Endothelial cell of umbilical vein (primary cell): ENCODE data around the gene NTN4.

Experiments
- EZH2 ChIP-seq: IDR thresholded peaks from 2 replicates; pipeline ENCODE4 v1.6.1; 2012; ENCODE audit warnings: borderline replicate concordance, low read depth, mild to moderate bottlenecking, moderate library complexity, low read length, inconsistent platforms; ENCODE audit not compliant: severe bottlenecking
- FOS ChIP-seq: IDR thresholded peaks from 2 replicates; pipeline ENCODE4 v1.6.1; 2011; ENCODE audit warnings: mild to moderate bottlenecking, low read length, moderate library complexity, borderline replicate concordance; ENCODE audit not compliant: insufficient read depth
- GATA2 ChIP-seq: IDR thresholded peaks from 2 replicates; pipeline ENCODE4 v1.7.0; 2011; ENCODE audit warnings: low read depth, mild to moderate bottlenecking, moderate library complexity, mixed read lengths, low read length; ENCODE audit not compliant: insufficient read length, insufficient read depth
- JUN ChIP-seq: IDR thresholded peaks from 2 replicates; pipeline ENCODE4 v1.6.1; 2011; ENCODE audit warnings: borderline replicate concordance, low read depth; ENCODE audit not compliant: insufficient read length, insufficient read depth
- POLR2A ChIP-seq: IDR thresholded peaks from 2 replicates; pipeline ENCODE4 v1.6.1; 2012; ENCODE audit warnings: low read depth, mild to moderate bottlenecking, control low read depth, low read length
- POLR2AphosphoS5 ChIP-seq: IDR thresholded peaks from 2 replicates; pipeline ENCODE4 v1.6.1; 2012; ENCODE audit warnings: low read depth, mild to moderate bottlenecking, control low read depth, low read length, moderate library complexity; ENCODE audit not compliant: insufficient read depth
- TF ChIP-seq, protein P1 (sequence below), 2 donors: IDR thresholded peaks; 1 replicate in 1 of 2; 2 replicates in 1 of 2; pipeline ENCODE4 v1.5.1; 2011; ENCODE audit warnings: low read length in 2 of 2, mild to moderate bottlenecking in 2 of 2, moderate library complexity in 2 of 2, control low read depth in 1 of 2, inconsistent platforms in 1 of 2, low read depth in 1 of 2; ENCODE audit not compliant: insufficient read depth in 1 of 2; ENCODE audit errors: extremely low read depth in 1 of 2
- TF ChIP-seq, protein P2 (sequence below): IDR thresholded peaks from 2 replicates; pipeline ENCODE4 v1.6.1; 2011; ENCODE audit not compliant: insufficient read depth, insufficient read length

DNA sequence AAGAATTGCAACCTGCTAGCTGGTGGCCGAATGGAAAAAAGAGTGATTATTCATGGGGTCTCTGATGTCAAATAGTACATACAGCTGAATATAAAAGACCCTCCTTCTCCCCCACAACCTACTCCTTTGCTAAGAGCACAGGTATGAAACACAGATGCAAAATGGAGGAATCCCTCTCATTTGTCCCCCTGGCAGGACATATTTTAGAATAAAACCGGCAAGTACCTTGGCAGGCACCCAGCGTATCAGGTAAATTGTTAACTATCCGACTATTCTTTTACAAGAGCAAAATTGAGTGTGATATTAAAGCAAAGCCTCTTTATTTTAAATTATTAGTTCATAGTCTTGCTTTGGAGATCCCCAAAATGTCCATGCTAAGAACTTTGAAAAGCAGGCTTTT is 165.6 kb downstream of the NTN4 start:
- TF ChIP-seq, protein P1, sequence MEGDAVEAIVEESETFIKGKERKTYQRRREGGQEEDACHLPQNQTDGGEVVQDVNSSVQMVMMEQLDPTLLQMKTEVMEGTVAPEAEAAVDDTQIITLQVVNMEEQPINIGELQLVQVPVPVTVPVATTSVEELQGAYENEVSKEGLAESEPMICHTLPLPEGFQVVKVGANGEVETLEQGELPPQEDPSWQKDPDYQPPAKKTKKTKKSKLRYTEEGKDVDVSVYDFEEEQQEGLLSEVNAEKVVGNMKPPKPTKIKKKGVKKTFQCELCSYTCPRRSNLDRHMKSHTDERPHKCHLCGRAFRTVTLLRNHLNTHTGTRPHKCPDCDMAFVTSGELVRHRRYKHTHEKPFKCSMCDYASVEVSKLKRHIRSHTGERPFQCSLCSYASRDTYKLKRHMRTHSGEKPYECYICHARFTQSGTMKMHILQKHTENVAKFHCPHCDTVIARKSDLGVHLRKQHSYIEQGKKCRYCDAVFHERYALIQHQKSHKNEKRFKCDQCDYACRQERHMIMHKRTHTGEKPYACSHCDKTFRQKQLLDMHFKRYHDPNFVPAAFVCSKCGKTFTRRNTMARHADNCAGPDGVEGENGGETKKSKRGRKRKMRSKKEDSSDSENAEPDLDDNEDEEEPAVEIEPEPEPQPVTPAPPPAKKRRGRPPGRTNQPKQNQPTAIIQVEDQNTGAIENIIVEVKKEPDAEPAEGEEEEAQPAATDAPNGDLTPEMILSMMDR (IDR thresholded peaks at IDR 0.05; ENCODE audit: extremely low read depth in 1 of 2, insufficient read depth in 1 of 2, low read depth in 1 of 2, low read length in 2 of 2): no peak
- TF ChIP-seq POLR2AphosphoS5 (no peak), FOS (no peak), JUN (no peak), EZH2 (no peak), POLR2A (no peak), GATA2 (no peak)
- TF ChIP-seq, protein P2, sequence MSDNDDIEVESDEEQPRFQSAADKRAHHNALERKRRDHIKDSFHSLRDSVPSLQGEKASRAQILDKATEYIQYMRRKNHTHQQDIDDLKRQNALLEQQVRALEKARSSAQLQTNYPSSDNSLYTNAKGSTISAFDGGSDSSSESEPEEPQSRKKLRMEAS: no peak
